22Rv1 (cell line): ENCODE measurements around the gene VDR.

Source experiments
- ZFX ChIP-seq: fragments of 450-650 bp; IDR thresholded peaks from 2 replicates; pipeline ENCODE4 v1.6.1; 2017; ENCODE audit warnings: antibody characterized with exemption, borderline replicate concordance
- TF ChIP-seq, protein P1 (sequence below): fragments of 450-650 bp; IDR thresholded peaks from 2 replicates; pipeline ENCODE4 v1.5.1; 2017; ENCODE audit warnings: mild to moderate bottlenecking

DNA sequence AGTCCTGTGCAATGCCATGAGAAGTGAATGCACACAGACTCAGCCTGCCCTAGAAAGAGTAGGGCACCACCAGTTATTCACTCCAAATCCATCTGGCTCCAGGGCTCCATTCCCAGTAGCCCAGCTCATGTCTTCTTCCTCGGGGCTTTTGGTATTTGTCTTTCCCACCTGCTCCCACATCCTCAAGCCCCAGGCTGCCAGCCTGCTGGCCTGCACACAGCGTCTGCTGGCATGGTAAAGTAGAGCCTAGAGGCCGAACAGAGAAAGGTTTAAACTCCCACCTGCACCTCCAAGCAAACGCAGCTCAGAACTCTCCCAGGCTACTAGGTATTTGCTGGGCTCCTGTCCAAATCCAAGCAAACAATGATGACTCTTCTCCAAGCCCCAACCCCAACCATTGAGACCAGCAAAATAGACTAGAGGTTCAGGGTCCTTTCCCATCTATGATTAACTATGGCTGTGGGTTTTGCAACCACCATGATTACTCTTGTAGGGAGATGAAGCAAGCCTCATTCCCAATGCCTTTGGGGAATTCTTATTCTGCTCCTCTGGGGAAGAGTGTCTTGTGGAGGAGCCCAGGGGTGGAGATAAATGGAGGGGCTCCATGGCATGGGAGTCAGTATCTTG, 5.2 kb upstream of the VDR start:
- TF ChIP-seq, protein P1, sequence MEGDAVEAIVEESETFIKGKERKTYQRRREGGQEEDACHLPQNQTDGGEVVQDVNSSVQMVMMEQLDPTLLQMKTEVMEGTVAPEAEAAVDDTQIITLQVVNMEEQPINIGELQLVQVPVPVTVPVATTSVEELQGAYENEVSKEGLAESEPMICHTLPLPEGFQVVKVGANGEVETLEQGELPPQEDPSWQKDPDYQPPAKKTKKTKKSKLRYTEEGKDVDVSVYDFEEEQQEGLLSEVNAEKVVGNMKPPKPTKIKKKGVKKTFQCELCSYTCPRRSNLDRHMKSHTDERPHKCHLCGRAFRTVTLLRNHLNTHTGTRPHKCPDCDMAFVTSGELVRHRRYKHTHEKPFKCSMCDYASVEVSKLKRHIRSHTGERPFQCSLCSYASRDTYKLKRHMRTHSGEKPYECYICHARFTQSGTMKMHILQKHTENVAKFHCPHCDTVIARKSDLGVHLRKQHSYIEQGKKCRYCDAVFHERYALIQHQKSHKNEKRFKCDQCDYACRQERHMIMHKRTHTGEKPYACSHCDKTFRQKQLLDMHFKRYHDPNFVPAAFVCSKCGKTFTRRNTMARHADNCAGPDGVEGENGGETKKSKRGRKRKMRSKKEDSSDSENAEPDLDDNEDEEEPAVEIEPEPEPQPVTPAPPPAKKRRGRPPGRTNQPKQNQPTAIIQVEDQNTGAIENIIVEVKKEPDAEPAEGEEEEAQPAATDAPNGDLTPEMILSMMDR: no peak
- no peak for TF ChIP-seq ZFX
